Naive thymus-derived CD4-positive, alpha-beta T cell (primary cell): Measurements from ENCODE around the gene PKLR. TPM values are rescaled to one million over a fixed set of nuclear protein-coding genes. Genes with fewer than 3 reads are reported as not detected.

Experiments used
- ATAC-seq: fragments of 150-1000 bp; cut with Tn5 transposase; 2 replicates; pipeline ENCODE4 v1.10.0; 2021; ENCODE audit warnings: mild to moderate bottlenecking, moderate library complexity
- CTCF ChIA-PET: fragments of 350-600 bp; sonication (Branson Sonifier 250); formaldehyde crosslinking; loops from one replicate; lab custom pipeline; 2021; ENCODE audit warnings: antibody characterized with exemption; lab: Charles Lee
- POLR2A ChIA-PET: fragments of 350-600 bp; sonication (Branson Sonifier 250); formaldehyde crosslinking; loops from one replicate; lab custom pipeline; 2021; ENCODE audit warnings: antibody characterized with exemption, inconsistent platforms; lab: Charles Lee
- DNase-seq, 9 donors: peaks; one replicate each; pipeline versions ENCODE4 v3.0.0 to v3.0.0-alpha.2; 2020 to 2022; ENCODE audit warnings: mixed read lengths in 1 of 9
- H3K27ac ChIP-seq: one replicate; pipeline ENCODE4 v1.7.0; 2013; ENCODE audit warnings: mild to moderate bottlenecking, low read depth, low read length, moderate library complexity
- H3K27me3 ChIP-seq, 2 donors: one replicate each; pipeline ENCODE4 v1.7.0; 2013; ENCODE audit warnings: low read length in 2 of 2, mild to moderate bottlenecking in 2 of 2, moderate library complexity in 2 of 2; ENCODE audit not compliant: control insufficient read depth in 2 of 2, insufficient read depth in 2 of 2
- H3K36me3 ChIP-seq, 3 experiments: 1 replicate in 2 of 3; 2 replicates in 1 of 3; pipeline ENCODE4 v1.7.0; 2013; ENCODE audit warnings: low read length in 3 of 3, mild to moderate bottlenecking in 3 of 3, moderate library complexity in 1 of 3; ENCODE audit not compliant: insufficient read depth in 3 of 3, control insufficient read depth in 2 of 3
- H3K4me1 ChIP-seq, 2 donors: one replicate each; pipeline ENCODE4 v1.7.0; 2013; ENCODE audit warnings: low read length in 2 of 2, mild to moderate bottlenecking in 2 of 2, moderate library complexity in 1 of 2; ENCODE audit not compliant: control insufficient read depth in 2 of 2, insufficient read depth in 2 of 2
- H3K4me3 ChIP-seq: 2 replicates; pipeline ENCODE4 v1.7.0; 2013; ENCODE audit warnings: mild to moderate bottlenecking, low read length
- H3K9me3 ChIP-seq, 3 experiments: 1 replicate in 2 of 3; 2 replicates in 1 of 3; pipeline ENCODE4 v1.7.0; 2013; ENCODE audit warnings: low read length in 3 of 3; ENCODE audit not compliant: control insufficient read depth in 2 of 3
- H3K27ac Mint-ChIP-seq, 9 donors: one replicate each; pipeline ENCODE4 v1.8.0; 2020 to 2022; ENCODE audit warnings: mixed read lengths in 9 of 9, mild to moderate bottlenecking in 8 of 9, moderate library complexity in 5 of 9, inconsistent platforms in 2 of 9
- H3K27me3 Mint-ChIP-seq, 5 donors: one replicate each; pipeline ENCODE4 v1.8.0; 2021 to 2022; ENCODE audit warnings: mixed read lengths in 5 of 5, mild to moderate bottlenecking in 1 of 5
- H3K36me3 Mint-ChIP-seq, 5 donors: one replicate each; pipeline ENCODE4 v1.8.0; 2020 to 2022; ENCODE audit warnings: mixed read lengths in 5 of 5, mild to moderate bottlenecking in 3 of 5, inconsistent platforms in 1 of 5
- H3K4me1 Mint-ChIP-seq, 7 donors: one replicate each; pipeline ENCODE4 v1.8.0; 2020 to 2022; ENCODE audit warnings: mixed read lengths in 7 of 7, mild to moderate bottlenecking in 3 of 7, inconsistent platforms in 1 of 7
- H3K4me3 Mint-ChIP-seq, 10 donors: one replicate each; pipeline ENCODE4 v1.8.0; 2020 to 2022; ENCODE audit warnings: mild to moderate bottlenecking in 10 of 10, mixed read lengths in 10 of 10, moderate library complexity in 6 of 10, inconsistent platforms in 2 of 10
- H3K9me3 Mint-ChIP-seq, 11 donors: one replicate each; pipeline ENCODE4 v1.8.0; 2020 to 2022; ENCODE audit warnings: mixed read lengths in 11 of 11, mild to moderate bottlenecking in 4 of 11, inconsistent platforms in 1 of 11, moderate library complexity in 1 of 11
- intact Hi-C, 2 donors: fragments of 100-400 bp; cut with micrococcal nuclease; formaldehyde crosslinking; loops; one replicate each; pipeline ENCODE4 v1.15.1; 2023
- polyA plus RNA-seq, 2 donors: library from polyadenylated mRNA; unstranded; fragments of 300-500 nt; fragmentation: Illumina TruSeq; gene quantifications; one replicate each; pipeline ENCODE4 v1.2.3, GENCODE V29; 2021
- total RNA-seq, 6 experiments: library from RNA in 5 of 6; stranded (reverse) in 5 of 6; gene quantifications; 1 replicate in 5 of 6; 2 replicates in 1 of 6; pipeline ENCODE4 v1.2.3 and lab custom pipeline; 2021 to 2026

Gene PKLR
- total and polyA plus RNA-seq, 7 experiments from 2014 or later, result 0.06 TPM; not detected in 6

- peak within 1 kb of the TSS; percentile 59 for H3K4me3 ChIP-seq
- no peaks in the 10 kb centered on the region for H3K9me3 Mint-ChIP-seq
- ATAC-seq (peak; percentile 71), DNase-seq (peak; percentile 68 to 95 (median 70))
- H3K4me1 ChIP-seq, result peaks cover 18 to 19% of the 10 kb centered on the region in 2 donors
- peaks cover 0 to 11% (median 0%) of the 10 kb centered on the region in 5 donors for H3K27me3 Mint-ChIP-seq
- intact Hi-C loops, result loop anchor here (1.0 to 10.0 kb wide), 9 partner anchors 15 to 778 kb away; partner anchors contain the start of genes FDPS (in 2 of the 2), DAP3 (in 1 of the 2), LAMTOR2 (in 1 of the 2) and SCAMP3 (in 1 of the 2)
- ChIA-PET CTCF (interaction anchor here (1.2 kb wide), 1 partner anchor 46 kb away, joined by 6 read pairs; no protein-coding TSS in a partner anchor), POLR2A (interaction anchor here (1.2 to 1.6 kb wide), 3 partner anchors 15 to 46 kb away, joined by 4 to 5 read pairs (median 4); partner anchors contain the start of genes RUSC1 and SCAMP3)
- H3K27me3 ChIP-seq, result no peaks in the 10 kb centered on the region
- peak within 1 kb of the TSS; percentile 75 to 90 (median 86) for H3K4me3 Mint-ChIP-seq
- H3K27ac ChIP-seq, result peak within 1 kb of the TSS; percentile 36
- H3K36me3 Mint-ChIP-seq, result peaks cover 0 to 10% (median 0%) of the 10 kb centered on the region in 5 donors
- H3K4me1 Mint-ChIP-seq, result peaks cover 24 to 47% (median 38%) of the 10 kb centered on the region in 7 donors
- peak within 1 kb of the TSS in 8 of 9 donors; percentile 44 to 83 (median 69) for H3K27ac Mint-ChIP-seq
- peaks cover 0 to 3% (median 0%) of the 10 kb centered on the region in 3 experiments for H3K36me3 ChIP-seq
- H3K9me3 ChIP-seq, result no peaks in the 10 kb centered on the region
Measured at GRCh38 chr1:155277070-155277901, 24.0 kb downstream of the PKLR start, which contains the start of gene HCN3. TSS of gene HCN3 (plus strand) at chr1:155277463. CDS start at chr1:155277591, 128 bp downstream.

GRCh38 chr1:155273343-155274245 lies 27.6 kb downstream of the PKLR start, which contains the start of gene CLK2:
TSS of gene CLK2 (minus strand) at chr1:155273504. CDS start at chr1:155270977, 2,527 bp downstream.
- intact Hi-C loops, result loop anchor here (1.0 to 10.0 kb wide), 13 partner anchors 11 to 781 kb away; partner anchors contain the start of genes ENTREP3 (in 2 of the 2), FDPS (in 2 of the 2), GON4L (in 2 of the 2) and SCAMP3 (in 2 of the 2)
- peak within 1 kb of the TSS; percentile 52 for H3K4me3 ChIP-seq
- H3K4me1 ChIP-seq, result peaks cover 21 to 26% of the 10 kb centered on the region in 2 donors
- H3K9me3 Mint-ChIP-seq, result no peaks in the 10 kb centered on the region
- peak within 1 kb of the TSS; percentile 72 to 98 (median 94) for H3K27ac Mint-ChIP-seq
- H3K36me3 Mint-ChIP-seq, result peaks cover 0 to 24% (median 10%) of the 10 kb centered on the region in 5 donors
- peak within 1 kb of the TSS; percentile 84 to 97 (median 94) for H3K4me3 Mint-ChIP-seq
- ChIA-PET POLR2A (interaction anchor here (0.5 to 4.3 kb wide), 10 partner anchors 10 to 66 kb away, joined by 3 to 40 read pairs (median 4); partner anchors contain the start of genes SCAMP3 and THBS3), CTCF (interaction anchor here (0.6 to 3.1 kb wide), 5 partner anchors 10 to 1525 kb away, joined by 3 to 18 read pairs (median 4); no protein-coding TSS in a partner anchor)
- no peaks in the 10 kb centered on the region for H3K9me3 ChIP-seq
- peaks cover 4 to 27% (median 10%) of the 10 kb centered on the region in 3 experiments for H3K36me3 ChIP-seq
- ATAC-seq, result peak; percentile 91
- peaks cover 0 to 4% (median 0%) of the 10 kb centered on the region in 5 donors for H3K27me3 Mint-ChIP-seq
- peak within 1 kb of the TSS; percentile 84 for H3K27ac ChIP-seq
- peaks cover 30 to 59% (median 53%) of the 10 kb centered on the region in 7 donors for H3K4me1 Mint-ChIP-seq
- peak; percentile 88 to 98 (median 92) for DNase-seq
- no peaks in the 10 kb centered on the region for H3K27me3 ChIP-seq

- Histone ChIP-seq H3K9me3 (no peaks in the 10 kb centered on the region), H3K36me3 (peaks cover 10 to 36% (median 18%) of the 10 kb centered on the region in 3 experiments), H3K4me3 (peak overlapping the region; percentile 52), H3K27me3 (no peaks in the 10 kb centered on the region), H3K27ac (peak overlapping the region; percentile 84), H3K4me1 (peaks cover 18 to 26% of the 10 kb centered on the region in 2 donors)
- ATAC-seq (peak; percentile 39), DNase-seq (peak in 2 of 9 donors; percentile 8 to 25)
- H3K27ac Mint-ChIP-seq, result peak overlapping the region; percentile 72 to 98 (median 94)
- no peaks in the 10 kb centered on the region for H3K27me3 Mint-ChIP-seq
- H3K9me3 Mint-ChIP-seq, result no peaks in the 10 kb centered on the region
- H3K4me1 Mint-ChIP-seq, result peaks cover 25 to 52% (median 49%) of the 10 kb centered on the region in 7 donors
- POLR2A ChIA-PET, result interaction anchor here (0.5 to 4.3 kb wide), 10 partner anchors 9 to 293 kb away, joined by 3 to 40 read pairs (median 3); partner anchors contain the start of gene SCAMP3
- H3K4me3 Mint-ChIP-seq, result peak overlapping the region; percentile 84 to 97 (median 94)
- peaks cover 0 to 30% (median 10%) of the 10 kb centered on the region in 5 donors for H3K36me3 Mint-ChIP-seq
- CTCF ChIA-PET, result interaction anchor here (0.9 to 3.1 kb wide), 4 partner anchors 9 to 95 kb away, joined by 3 to 18 read pairs (median 4); no protein-coding TSS in a partner anchor
- intact Hi-C loops, result loop anchor here (1.0 to 10.0 kb wide), 13 partner anchors 10 to 782 kb away; partner anchors contain the start of genes ENTREP3 (in 2 of the 2), FDPS (in 2 of the 2), GON4L (in 2 of the 2) and SCAMP3 (in 2 of the 2)
Measured at GRCh38 chr1:155272466-155273342, 28.5 kb downstream of the PKLR start.

- CTCF ChIA-PET, result no interaction called here
- Histone ChIP-seq H3K27me3 (no peaks in the 10 kb centered on the region), H3K9me3 (no peaks in the 10 kb centered on the region), H3K27ac (no peak overlapping the region), H3K36me3 (peaks cover 19 to 66% (median 26%) of the 10 kb centered on the region in 3 experiments), H3K4me1 (peaks cover 8 to 17% of the 10 kb centered on the region in 2 donors), H3K4me3 (no peak overlapping the region)
- POLR2A ChIA-PET, result interaction anchor here (1.0 to 1.1 kb wide), 2 partner anchors 20 to 25 kb away, joined by 3 read pairs; no protein-coding TSS in a partner anchor
- peaks cover 4 to 46% (median 25%) of the 10 kb centered on the region in 5 donors for H3K36me3 Mint-ChIP-seq
- peaks cover 13 to 43% (median 32%) of the 10 kb centered on the region in 7 donors for H3K4me1 Mint-ChIP-seq
- no peaks in the 10 kb centered on the region for H3K27me3 Mint-ChIP-seq
- intact Hi-C loops, result loop anchor here in 1 of 2 donors (10.0 kb wide), 1 partner anchor 785 kb away; the partner anchor contains the start of genes LAMTOR2 and UBQLN4
- H3K9me3 Mint-ChIP-seq, result no peaks in the 10 kb centered on the region
- DNase-seq, result no peak
- peak overlapping the region in 2 of 9 donors; percentile 10 to 28 for H3K27ac Mint-ChIP-seq
- no peak overlapping the region for H3K4me3 Mint-ChIP-seq
- no peak for ATAC-seq
Measured at GRCh38 chr1:155269381-155269780, 31.9 kb downstream of the PKLR start.

GRCh38 chr1:155268630-155269029 lies 32.6 kb downstream of the PKLR start:
- peaks cover 22 to 73% (median 26%) of the 10 kb centered on the region in 3 experiments for H3K36me3 ChIP-seq
- intact Hi-C loops, result loop anchor here in 1 of 2 donors (10.0 kb wide), 1 partner anchor 786 kb away; the partner anchor contains the start of genes LAMTOR2 and UBQLN4
- Mint-ChIP-seq H3K4me3 (no peak overlapping the region), H3K4me1 (peaks cover 13 to 40% (median 28%) of the 10 kb centered on the region in 7 donors), H3K27me3 (no peaks in the 10 kb centered on the region), H3K27ac (peak overlapping the region in 1 of 9 donors; percentile 51), H3K36me3 (peaks cover 4 to 51% (median 25%) of the 10 kb centered on the region in 5 donors), H3K9me3 (no peaks in the 10 kb centered on the region)
- no peaks in the 10 kb centered on the region for H3K27me3 ChIP-seq
- CTCF ChIA-PET, result no interaction called here
- H3K4me3 ChIP-seq, result no peak overlapping the region
- H3K9me3 ChIP-seq, result no peaks in the 10 kb centered on the region
- no peak overlapping the region for H3K27ac ChIP-seq
- H3K4me1 ChIP-seq, result peaks cover 4 to 13% of the 10 kb centered on the region in 2 donors
- POLR2A ChIA-PET, result interaction anchor here (1.0 kb wide), 1 partner anchor 19 kb away, joined by 3 read pairs; no protein-coding TSS in a partner anchor
- DNase-seq (no peak), ATAC-seq (no peak)
